Smooth muscle cell (in vitro differentiated cells): ENCODE measurements around the gene SUSD4. TPM values are rescaled to one million over a fixed set of nuclear protein-coding genes. Genes with fewer than 3 reads are reported as not detected.

Experiments used
- DNase-seq: peaks from one replicate; lab custom pipeline; 2025; ENCODE audit not compliant: unreplicated experiment; lab: John Stamatoyannopoulos, UW
- H2AFZ ChIP-seq: fragments of 200-600 bp; sonication (generic); 2 replicates; pipeline ENCODE4 v1.6.0; 2016; ENCODE audit warnings: antibody characterized with exemption, low read depth, mild to moderate bottlenecking
- H3F3A ChIP-seq: fragments of 200-600 bp; sonication (generic); 2 replicates; pipeline ENCODE4 v1.6.0; 2017; ENCODE audit warnings: antibody characterized with exemption, low read depth
- H3K27ac ChIP-seq: fragments of 200-600 bp; sonication (generic); 2 replicates; pipeline ENCODE4 v1.5.1; 2016; ENCODE audit warnings: low read depth, mild to moderate bottlenecking
- H3K27me3 ChIP-seq: fragments of 200-600 bp; sonication (generic); 2 replicates; pipeline ENCODE4 v1.6.1; 2016; ENCODE audit warnings: low read depth, mild to moderate bottlenecking
- H3K36me3 ChIP-seq: fragments of 200-600 bp; sonication (generic); 2 replicates; pipeline ENCODE4 v1.5.1; 2016; ENCODE audit warnings: low read depth
- H3K4me1 ChIP-seq: fragments of 200-600 bp; sonication (generic); 2 replicates; pipeline ENCODE4 v1.5.1; 2016; ENCODE audit warnings: low read depth
- H3K4me2 ChIP-seq: fragments of 200-600 bp; sonication (generic); 2 replicates; pipeline ENCODE4 v1.6.0; 2016; ENCODE audit warnings: mild to moderate bottlenecking
- H3K4me3 ChIP-seq: fragments of 200-600 bp; sonication (generic); 2 replicates; pipeline ENCODE4 v1.5.1; 2016; ENCODE audit warnings: mild to moderate bottlenecking
- H3K79me2 ChIP-seq: fragments of 200-600 bp; sonication (generic); 2 replicates; pipeline ENCODE4 v1.6.0; 2016; ENCODE audit warnings: low read depth, mild to moderate bottlenecking
- H3K9ac ChIP-seq: fragments of 200-600 bp; sonication (generic); 2 replicates; pipeline ENCODE4 v1.6.0; 2016; ENCODE audit warnings: low read depth
- H3K9me3 ChIP-seq: fragments of 200-600 bp; sonication (generic); replicated peaks from 2 replicates; pipeline ENCODE4 v1.5.1; 2016; ENCODE audit warnings: low read depth
- H4K20me1 ChIP-seq: fragments of 200-600 bp; sonication (generic); 2 replicates; pipeline ENCODE4 v1.6.0; 2016; ENCODE audit warnings: low read depth
- WGBS: methylation state at CpG from one replicate; pipeline ENCODE4 v1.1.7; 2016; ENCODE audit warnings: low lambda C conversion rate; 5-methylcytosine and 5-hydroxymethylcytosine counted together
- polyA plus RNA-seq: library from polyadenylated mRNA; unstranded; fragments of >200 nt; fragmentation: Nextera tagmentation; extraction: Ambion mirVana; gene quantifications from 2 replicates; pipeline ENCODE4 v1.2.1, GENCODE V29; 2016
- total RNA-seq: library from RNA; depleted of rRNA; stranded (reverse); fragments of >200 nt; gene quantifications from 2 replicates; pipeline ENCODE4 v1.2.3, GENCODE V29; 2014
- TF ChIP-seq, protein P1 (sequence below): fragments of 200-600 bp; sonication (generic); IDR thresholded peaks from 2 replicates; pipeline ENCODE4 v1.5.1; 2017; ENCODE audit warnings: borderline replicate concordance, mild to moderate bottlenecking, antibody characterized with exemption; ENCODE audit not compliant: insufficient read depth, poor library complexity, severe bottlenecking

Gene SUSD4
- total and polyA plus RNA-seq, 2 experiments from 2014 or later = 4.5 to 5.1 TPM

DNA sequence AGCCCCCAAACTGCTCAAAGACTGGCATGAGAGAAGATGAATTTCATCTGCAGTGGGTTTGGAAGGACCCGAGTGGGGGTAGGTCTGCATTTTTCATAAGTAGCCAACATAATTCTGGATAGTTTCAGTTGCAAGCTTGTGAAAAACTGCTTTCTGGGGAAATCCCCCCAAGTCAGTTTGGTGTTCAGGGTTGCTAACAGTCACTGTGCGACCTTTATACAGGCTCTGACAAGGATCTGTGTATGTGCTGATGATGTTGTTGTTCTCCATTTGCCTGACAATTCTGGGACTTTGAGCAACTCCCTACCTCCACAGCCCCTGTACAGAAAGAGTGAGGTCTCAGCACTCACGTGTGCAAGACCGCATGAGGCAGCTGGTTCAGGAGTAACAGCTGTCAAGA is 87.9 kb downstream of the SUSD4 start:
- 87% methylated on average over 4 of the region's 4 CpGs for WGBS
- TF ChIP-seq, protein P1, sequence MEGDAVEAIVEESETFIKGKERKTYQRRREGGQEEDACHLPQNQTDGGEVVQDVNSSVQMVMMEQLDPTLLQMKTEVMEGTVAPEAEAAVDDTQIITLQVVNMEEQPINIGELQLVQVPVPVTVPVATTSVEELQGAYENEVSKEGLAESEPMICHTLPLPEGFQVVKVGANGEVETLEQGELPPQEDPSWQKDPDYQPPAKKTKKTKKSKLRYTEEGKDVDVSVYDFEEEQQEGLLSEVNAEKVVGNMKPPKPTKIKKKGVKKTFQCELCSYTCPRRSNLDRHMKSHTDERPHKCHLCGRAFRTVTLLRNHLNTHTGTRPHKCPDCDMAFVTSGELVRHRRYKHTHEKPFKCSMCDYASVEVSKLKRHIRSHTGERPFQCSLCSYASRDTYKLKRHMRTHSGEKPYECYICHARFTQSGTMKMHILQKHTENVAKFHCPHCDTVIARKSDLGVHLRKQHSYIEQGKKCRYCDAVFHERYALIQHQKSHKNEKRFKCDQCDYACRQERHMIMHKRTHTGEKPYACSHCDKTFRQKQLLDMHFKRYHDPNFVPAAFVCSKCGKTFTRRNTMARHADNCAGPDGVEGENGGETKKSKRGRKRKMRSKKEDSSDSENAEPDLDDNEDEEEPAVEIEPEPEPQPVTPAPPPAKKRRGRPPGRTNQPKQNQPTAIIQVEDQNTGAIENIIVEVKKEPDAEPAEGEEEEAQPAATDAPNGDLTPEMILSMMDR = no peak
- H3K9ac ChIP-seq = no peak overlapping the region
- no peaks in the 10 kb centered on the region for H3F3A ChIP-seq
- DNase-seq = no peak
- H3K79me2 ChIP-seq = no peaks in the 10 kb centered on the region
- H4K20me1 ChIP-seq = no peaks in the 10 kb centered on the region
- no peak overlapping the region for H3K4me3 ChIP-seq
- no peaks in the 10 kb centered on the region for H3K9me3 ChIP-seq
- no peaks in the 10 kb centered on the region for H3K4me1 ChIP-seq
- no peak overlapping the region for H3K27ac ChIP-seq
- H2AFZ ChIP-seq = no peak overlapping the region
- no peaks in the 10 kb centered on the region for H3K36me3 ChIP-seq
- no peaks in the 10 kb centered on the region for H3K27me3 ChIP-seq
- H3K4me2 ChIP-seq = no peak overlapping the region

DNA sequence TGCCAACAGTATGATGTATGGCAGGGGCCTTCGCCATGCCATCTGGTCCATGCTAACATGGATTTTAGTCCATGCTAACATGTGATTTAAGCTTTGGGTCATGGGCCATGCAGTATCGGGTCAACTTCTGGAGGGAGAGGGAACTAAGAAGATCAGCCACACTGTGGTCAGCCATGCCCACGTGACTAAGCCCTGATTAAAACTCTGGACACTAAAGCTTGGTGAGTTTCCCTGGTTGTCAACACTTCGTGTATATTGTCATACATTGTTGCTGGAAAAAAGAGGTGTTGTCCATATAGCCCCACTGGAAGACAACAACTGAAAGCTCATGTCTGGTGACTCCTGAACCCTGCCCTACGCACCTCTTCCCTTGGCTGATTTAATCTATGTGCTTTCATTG is 90.5 kb downstream of the SUSD4 start:
- Histone ChIP-seq H3K9ac (no peak overlapping the region), H3F3A (no peaks in the 10 kb centered on the region), H2AFZ (no peak overlapping the region), H3K4me2 (no peak overlapping the region), H3K4me3 (no peak overlapping the region), H3K27ac (no peak overlapping the region), H3K4me1 (no peaks in the 10 kb centered on the region), H3K27me3 (no peaks in the 10 kb centered on the region), H3K79me2 (no peaks in the 10 kb centered on the region), H4K20me1 (no peaks in the 10 kb centered on the region), H3K9me3 (no peaks in the 10 kb centered on the region), H3K36me3 (no peaks in the 10 kb centered on the region)
- 75% methylated on average over 5 of the region's 5 CpGs for WGBS
- DNase-seq = no peak
- TF ChIP-seq, protein P1 = no peak

DNA sequence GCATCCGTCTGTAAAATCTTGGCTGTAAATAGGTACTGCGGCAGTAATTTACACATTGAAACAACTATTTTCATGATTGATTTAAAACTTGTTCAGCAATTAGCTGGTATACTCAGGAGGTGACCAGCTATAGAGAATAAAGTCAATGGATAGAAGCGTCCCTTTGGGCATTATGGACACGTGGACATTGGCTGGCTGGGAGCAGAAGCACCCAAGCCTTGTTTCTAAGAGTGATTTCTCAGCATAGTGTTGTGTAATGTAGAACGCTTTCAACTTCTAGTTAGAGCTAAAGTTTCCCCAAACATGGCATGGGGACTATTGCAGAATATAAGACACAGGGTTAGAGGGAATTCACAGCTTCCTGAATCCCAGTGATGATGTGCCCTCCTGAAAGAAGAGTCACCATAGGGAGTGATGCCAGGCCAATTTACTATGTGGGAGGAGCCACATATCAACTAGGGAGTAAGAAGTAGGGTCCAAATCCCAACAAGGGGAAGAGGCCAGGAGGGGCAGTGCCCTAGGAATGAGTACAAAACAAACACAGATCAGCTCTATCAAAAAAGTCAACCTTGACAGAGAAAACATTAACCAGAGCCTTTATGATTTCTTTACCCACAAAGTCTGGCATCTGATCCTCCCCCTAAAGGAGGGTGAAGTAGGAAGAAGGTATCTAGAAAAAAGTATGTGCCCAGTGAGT is 92.7 kb downstream of the SUSD4 start:
- no peaks in the 10 kb centered on the region for H3K79me2 ChIP-seq
- no peak overlapping the region for H2AFZ ChIP-seq
- H3K4me3 ChIP-seq = no peak overlapping the region
- TF ChIP-seq, protein P1 = no peak
- H3F3A ChIP-seq = no peaks in the 10 kb centered on the region
- H3K4me1 ChIP-seq = no peaks in the 10 kb centered on the region
- H4K20me1 ChIP-seq = no peaks in the 10 kb centered on the region
- H3K27ac ChIP-seq = no peak overlapping the region
- H3K9ac ChIP-seq = no peak overlapping the region
- WGBS = 95% methylated on average over 5 of the region's 5 CpGs
- no peak for DNase-seq
- H3K4me2 ChIP-seq = no peak overlapping the region
- no peaks in the 10 kb centered on the region for H3K9me3 ChIP-seq
- no peaks in the 10 kb centered on the region for H3K27me3 ChIP-seq
- no peaks in the 10 kb centered on the region for H3K36me3 ChIP-seq

DNA sequence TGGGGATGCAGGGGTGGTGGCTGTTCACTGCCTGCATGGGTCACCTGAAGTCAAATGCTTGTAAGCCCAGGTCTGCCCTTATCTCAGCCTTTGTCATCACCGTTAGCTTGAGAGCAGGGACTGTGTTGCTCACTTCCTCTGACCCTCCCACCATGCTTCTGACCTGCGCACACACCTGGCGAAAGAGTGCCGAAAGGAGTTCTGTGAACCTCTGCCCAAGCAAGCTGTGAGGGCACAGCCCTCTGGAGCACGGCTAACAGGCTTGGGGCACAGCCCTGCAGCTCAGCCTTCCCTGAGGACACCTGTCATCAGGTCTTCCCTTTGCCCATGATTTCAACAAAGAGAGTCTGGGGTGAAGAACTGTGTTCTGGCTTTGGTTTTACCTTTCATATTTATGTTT is 93.8 kb downstream of the SUSD4 start:
- H3K27ac ChIP-seq = no peak overlapping the region
- H3K4me2 ChIP-seq = no peak overlapping the region
- no peaks in the 10 kb centered on the region for H3K79me2 ChIP-seq
- H3K27me3 ChIP-seq = no peaks in the 10 kb centered on the region
- TF ChIP-seq, protein P1 = no peak
- 86% methylated on average over 5 of the region's 5 CpGs for WGBS
- no peak overlapping the region for H3K4me3 ChIP-seq
- H3K9me3 ChIP-seq = no peaks in the 10 kb centered on the region
- H3K4me1 ChIP-seq = no peaks in the 10 kb centered on the region
- no peak overlapping the region for H3K9ac ChIP-seq
- no peak overlapping the region for H2AFZ ChIP-seq
- no peaks in the 10 kb centered on the region for H3K36me3 ChIP-seq
- no peaks in the 10 kb centered on the region for H4K20me1 ChIP-seq
- DNase-seq = no peak
- H3F3A ChIP-seq = no peaks in the 10 kb centered on the region
